K562 (cell line): ENCODE data around the gene ANP32B. TPM values are rescaled to one million over a fixed set of nuclear protein-coding genes. Genes with fewer than 3 reads are reported as not detected.
A peak's percentile ranks its signal among the peaks of the same experiment; 100 is the strongest.

Source experiments
- ATAC-seq: fragments of 200-7000 bp; cut with Tn5 transposase; 3 replicates; pipeline ENCODE4 v1.9.1; 2020; ENCODE audit warnings: moderate library complexity
- BruUV-seq: library from RNA; stranded (reverse); fragments of 400-500 nt; replicated peaks from 2 replicates; lab custom pipeline; 2021; lab: Mats Ljungman, UMichigan
- CTCF ChIA-PET: fragments of 300-600 bp; formaldehyde crosslinking; extraction: SDS; loops from one replicate; lab custom pipeline; 2021; ENCODE audit warnings: low intra/inter-chr PET ratio; lab: Yijun Ruan, JAX
- POLR2A ChIA-PET: fragments of 300-600, 350-650 bp; sonication (Branson Sonifier 250); formaldehyde crosslinking; extraction: SDS; loops from one replicate; lab custom pipeline; 2021; ENCODE audit warnings: antibody characterized with exemption, inconsistent platforms; lab: Yijun Ruan, JAX
- DNase-seq, 4 experiments: peaks; one replicate each; pipeline versions ENCODE4 v3.0.0 to v3.0.0-alpha.2; 2011 to 2018; ENCODE audit warnings: low spot score in 3 of 4, mixed read lengths in 3 of 4; ENCODE audit errors: extremely low read depth in 1 of 4
- FAIRE-seq: peaks from 2 replicates; lab custom pipeline; 2011; peaks lifted over from hg19 to GRCh38; lab: Jason Lieb, UNC
- H2AFZ ChIP-seq: 2 replicates; pipeline ENCODE4 v1.6.0; 2011; ENCODE audit warnings: low read depth, low read length, control low read depth, inconsistent platforms
- H3K27ac ChIP-seq: fragments of 200-600 bp; 3 replicates; pipeline ENCODE4 v1.8.0; 2011; ENCODE audit warnings: low read depth, mild to moderate bottlenecking, control low read depth, inconsistent platforms, low read length, moderate library complexity, mixed read lengths; ENCODE audit errors: extremely low read depth
- H3K27me3 ChIP-seq, 2 experiments: fragments of 300-600 bp in 1 of 2; 2 replicates in 1 of 2; 3 replicates in 1 of 2; pipeline versions ENCODE4 v1.6.0 to v1.8.0; 2011; ENCODE audit warnings: inconsistent platforms in 2 of 2, low read length in 2 of 2, mild to moderate bottlenecking in 1 of 2, mixed read lengths in 1 of 2, moderate library complexity in 1 of 2; ENCODE audit not compliant: control insufficient read depth in 2 of 2, insufficient read depth in 2 of 2
- H3K36me3 ChIP-seq: fragments of 300-600 bp; 3 replicates; pipeline ENCODE4 v1.8.0; 2011; ENCODE audit warnings: mild to moderate bottlenecking, low read length, inconsistent platforms; ENCODE audit not compliant: control insufficient read depth, insufficient read depth
- H3K4me1 ChIP-seq, 2 experiments: fragments of 200-600 bp in 1 of 2; replicated peaks in 1 of 2; 2 replicates in 1 of 2; 3 replicates in 1 of 2; pipeline versions ENCODE4 v1.5.1 to v1.8.0; 2011; ENCODE audit warnings: inconsistent platforms in 2 of 2, low read length in 2 of 2, mild to moderate bottlenecking in 1 of 2, mixed read lengths in 1 of 2, moderate library complexity in 1 of 2; ENCODE audit not compliant: control insufficient read depth in 2 of 2, insufficient read depth in 2 of 2
- H3K4me2 ChIP-seq: 2 replicates; pipeline ENCODE4 v1.6.1; 2011; ENCODE audit warnings: low read length, control low read depth, inconsistent platforms, mixed read lengths; ENCODE audit not compliant: insufficient read depth
- H3K4me3 ChIP-seq: fragments of 200-600 bp; sonication (generic), shearing (Covaris generic); 2 replicates; pipeline ENCODE4 v1.5.1; 2016; ENCODE audit warnings: control low read depth, inconsistent platforms
- H3K79me2 ChIP-seq: fragments of 200-600 bp; 3 replicates; pipeline ENCODE4 v1.8.0; 2011; ENCODE audit warnings: low read length, inconsistent platforms; ENCODE audit not compliant: control insufficient read depth, insufficient read depth
- H3K9ac ChIP-seq, 2 experiments: 2 replicates each; pipeline versions ENCODE4 v1.6.0 to v1.6.1; 2011; ENCODE audit warnings: low read depth in 2 of 2, low read length in 2 of 2, control low read depth in 1 of 2, inconsistent platforms in 1 of 2, mild to moderate bottlenecking in 1 of 2, mixed read lengths in 1 of 2; ENCODE audit not compliant: insufficient read depth in 1 of 2
- H3K9me1 ChIP-seq: one replicate; pipeline ENCODE4 v1.6.0; 2011; ENCODE audit warnings: inconsistent platforms, mild to moderate bottlenecking, low read length, moderate library complexity; ENCODE audit not compliant: control insufficient read depth, insufficient read depth
- H3K9me3 ChIP-seq: replicated peaks from 2 replicates; pipeline ENCODE4 v1.5.1; 2011; ENCODE audit warnings: low read depth, low read length, inconsistent platforms; ENCODE audit not compliant: control insufficient read depth, insufficient read depth
- H4K20me1 ChIP-seq: replicated peaks from 2 replicates; pipeline ENCODE4 v1.6.1; 2011; ENCODE audit warnings: low read length, inconsistent platforms, mixed read lengths; ENCODE audit not compliant: control insufficient read depth, insufficient read depth
- CEBPB ChIP-seq: fragments of 450-650 bp; IDR thresholded peaks from 2 replicates; pipeline ENCODE4 v1.6.1; 2016; ENCODE audit warnings: missing genetic modification characterization, missing compliant biosample characterization
- CXXC5 ChIP-seq: fragments of 250-450 bp; sonication (Bioruptor Pico); IDR thresholded peaks from 2 replicates; pipeline ENCODE4 v1.8.0; 2022; ENCODE audit warnings: inconsistent platforms, mild to moderate bottlenecking, moderate library complexity
- DMBX1 ChIP-seq: fragments of 250-450 bp; sonication (Bioruptor Pico); IDR thresholded peaks from 2 replicates; pipeline ENCODE4 v1.8.0; 2022; ENCODE audit warnings: inconsistent platforms, mild to moderate bottlenecking, moderate library complexity, borderline replicate concordance
- FOXA3 ChIP-seq, 2 experiments: fragments of 450-650 bp in 1 of 2; sonication (generic) in 1 of 2; formaldehyde crosslinking; IDR thresholded peaks in 1 of 2; conservative IDR thresholded peaks in 1 of 2; 2 replicates each; pipeline versions ENCODE4 v1.4.0 to v1.8.0; 2020 to 2022; ENCODE audit warnings: mild to moderate bottlenecking in 2 of 2, missing genetic modification reagents in 1 of 2
- L3MBTL2 ChIP-seq: fragments of 450-650 bp; IDR thresholded peaks from 2 replicates; pipeline ENCODE4 v1.6.1; 2016; ENCODE audit warnings: mild to moderate bottlenecking, moderate library complexity
- NFIC ChIP-seq: fragments of 450-650 bp; IDR thresholded peaks from 2 replicates; pipeline ENCODE4 v1.6.1; 2017; ENCODE audit warnings: mild to moderate bottlenecking, inconsistent platforms
- NR3C1 ChIP-seq: sonication (generic); formaldehyde crosslinking; IDR thresholded peaks from 2 replicates; pipeline ENCODE4 v1.8.1; 2022; ENCODE audit warnings: missing genetic modification reagents
- NRF1 ChIP-seq, 2 experiments: fragments of 450-650 bp; IDR thresholded peaks in 1 of 2; conservative IDR thresholded peaks in 1 of 2; 2 replicates each; pipeline ENCODE4 v1.6.1; 2014; ENCODE audit warnings: mild to moderate bottlenecking in 2 of 2
- STAT5B ChIP-seq: fragments of 250-450 bp; sonication (Bioruptor Pico); IDR thresholded peaks from 2 replicates; pipeline ENCODE4 v1.8.0; 2021; ENCODE audit warnings: mild to moderate bottlenecking, inconsistent platforms
- TRIM25 ChIP-seq: fragments of 450-650 bp; IDR thresholded peaks from 2 replicates; pipeline ENCODE4 v1.7.0; 2016; ENCODE audit warnings: borderline replicate concordance
- YY1 ChIP-seq, 3 experiments: IDR thresholded peaks; 2 replicates each; pipeline ENCODE4 v1.6.1; 2011; ENCODE audit warnings: low read length in 2 of 3, mild to moderate bottlenecking in 2 of 3, moderate library complexity in 2 of 3, borderline replicate concordance in 1 of 3, control low read depth in 1 of 3, low read depth in 1 of 3; ENCODE audit not compliant: insufficient read depth in 3 of 3, insufficient replicate concordance in 2 of 3, control insufficient read depth in 1 of 3, insufficient read length in 1 of 3; ENCODE audit errors: extremely low read depth in 1 of 3
- ZNF398 ChIP-seq: fragments of 250-450 bp; sonication (Bioruptor Pico); IDR thresholded peaks from 2 replicates; pipeline ENCODE4 v1.8.0; 2021; ENCODE audit warnings: moderate library complexity, mild to moderate bottlenecking, inconsistent platforms
- ZNF583 ChIP-seq: fragments of 250-450 bp; sonication (Bioruptor Pico); IDR thresholded peaks from 2 replicates; pipeline ENCODE4 v1.4.0; 2020
- ZNF592 ChIP-seq: fragments of 450-650 bp; IDR thresholded peaks from 2 replicates; pipeline ENCODE4 v1.6.1; 2017; ENCODE audit warnings: antibody characterized with exemption, mild to moderate bottlenecking
- WGBS: fragments of 100-300 bp; shearing (Covaris generic); methylation state at CpG from one replicate; pipeline ENCODE4 v1.1.6; 2016; ENCODE audit warnings: low coverage, mixed read lengths; ENCODE audit not compliant: insufficient coverage; ENCODE audit errors: missing lambda C conversion rate; 5-methylcytosine and 5-hydroxymethylcytosine counted together
- in situ Hi-C: fragments of 300-500 bp; cut with MboI; formaldehyde crosslinking; loops from 4 replicates; pipeline ENCODE4 v1.15.0; 2018; ENCODE audit warnings: inconsistent platforms, mixed read lengths
- intact Hi-C: fragments of 100-400 bp; cut with micrococcal nuclease; formaldehyde crosslinking; loops from 2 replicates; pipeline ENCODE4 v1.14.2; 2022
- polyA plus RNA-seq, 8 experiments: library from polyadenylated mRNA; depleted of rRNA in 4 of 8; stranded (reverse) in 5 of 8; unstranded in 3 of 8; fragments of >200 nt; fragmentation: Nextera tagmentation in 2 of 8; fragmentation: Illumina TruSeq in 1 of 8; extraction: Ambion mirVana in 2 of 8; extraction: Trizol in 1 of 8; gene quantifications; 2 replicates each; pipeline versions ENCODE4 v1.2.1 to v1.2.3, GENCODE V29; 2011 to 2014; ENCODE audit warnings: inconsistent platforms in 1 of 8, missing spikeins in 1 of 8
- total RNA-seq, 7 experiments: library from RNA; depleted of rRNA in 6 of 7; stranded (reverse); fragments of >200 nt in 6 of 7; fragmentation: Illumina TruSeq in 2 of 7; extraction: Trizol in 2 of 7; gene quantifications; 2 replicates each; pipeline versions ENCODE4 v1.2.1 to v1.2.3, GENCODE V29; 2011 to 2021; ENCODE audit warnings: low replicate concordance in 1 of 7

The ANP32B gene
- total and polyA plus RNA-seq, 9 of the 15 experiments (the other 6 are each of a cell fraction or from before 2014, with no cell fraction given) = 68.9 to 815 (median 141) TPM

GRCh38 chr9:97980479-97980803 lies 2.7 kb upstream of the ANP32B start:
- Histone ChIP-seq H3K4me2 (peak overlapping the region; percentile 73), H3K27ac (peak overlapping the region; percentile 99), H3K36me3 (peaks cover under 1% of the 10 kb centered on the region; the same call in 2 of the 3 replicates), H3K9me3 (no peaks in the 10 kb centered on the region; the same call in 1 of the 2 replicates), H3K9me1 (no peaks in the 10 kb centered on the region), H3K4me3 (no peak overlapping the region), H3K79me2 (peaks cover 47% of the 10 kb centered on the region), H3K27me3 (no peaks in the 10 kb centered on the region), H3K4me1 (peaks cover 36 to 38% of the 10 kb centered on the region in 2 experiments; a peak in 4 of 5 replicates), H4K20me1 (no peaks in the 10 kb centered on the region), H2AFZ (peak overlapping the region; percentile 80), H3K9ac (peak overlapping the region; percentile 18 to 99; a peak in 3 of 4 replicates)
- DNase-seq (peak in 2 of 4 experiments; percentile 46 to 86), ATAC-seq (peak; percentile 47), FAIRE-seq (peak; percentile 80)
- in situ Hi-C loops = no loop called here
- no TSS peak for BruUV-seq
- POLR2A ChIA-PET = interaction anchor here (0.5 to 6.2 kb wide), 14 partner anchors 10 to 285 kb away, joined by 3 to 84 read pairs (median 4); partner anchors contain the start of genes HEMGN, NANS and TRMO
- intact Hi-C loops = loop anchor here (5.0 kb wide), 1 partner anchor 277 kb away; the partner anchor contains the start of gene TBC1D2
- CTCF ChIA-PET = no interaction called here
- WGBS = 5% methylated on average over 4 of the region's 4 CpGs
- TF ChIP-seq FOXA3 (CRISPR knock-in tag; conservative IDR thresholded peaks at IDR 0.05 in 1 of 2, IDR thresholded peaks at IDR 0.05 in 1 of 2) (peak in 1 of 2 experiments; percentile 38; a peak in 1 of 4 replicates), ZNF592 (peak; percentile 76; the same call in 1 of the 2 replicates), ZNF583 (CRISPR knock-in tag) (peak; percentile 77), L3MBTL2 (peak; percentile 64), YY1 (IDR thresholded peaks at IDR 0.05; ENCODE audit: borderline replicate concordance in 1 of 3, control insufficient read depth in 1 of 3, extremely low read depth in 1 of 3, insufficient read depth in 3 of 3, insufficient read length in 1 of 3, insufficient replicate concordance in 2 of 3, low read depth in 1 of 3, low read length in 2 of 3) (peak in 1 of 3 experiments; percentile 31), NFIC (peak; percentile 59), DMBX1 (CRISPR knock-in tag) (peak; percentile 78; the same call in 1 of the 2 replicates), CXXC5 (CRISPR knock-in tag) (peak; percentile 18), ZNF398 (CRISPR knock-in tag) (no peak), STAT5B (CRISPR knock-in tag) (no peak), NRF1 (conservative IDR thresholded peaks at IDR 0.05 in 1 of 2, IDR thresholded peaks at IDR 0.05 in 1 of 2) (peak; percentile 11 to 38; a peak in 3 of 4 replicates), NR3C1 (CRISPR knock-in tag) (no peak), CEBPB (peak; percentile 39; the same call in 1 of the 2 replicates), TRIM25 (no peak)
